GM19193 (cell line): ENCODE measurements around the gene LEKR1.

Experiments
- POLR2A ChIP-seq: IDR thresholded peaks from 4 replicates; pipeline ENCODE4 v1.6.1; 2011; ENCODE audit not compliant: insufficient read depth, insufficient read length; ENCODE audit errors: extremely low read depth

The LEKR1 gene

GRCh38 chr3:156826144-156826895, at the start of gene LEKR1:
Gene LEKR1, plus strand, starts transcription at chr3:156826353. Its CDS starts 2,977 bp downstream, at chr3:156829330.
- TF ChIP-seq POLR2A = peak; percentile 82

DNA sequence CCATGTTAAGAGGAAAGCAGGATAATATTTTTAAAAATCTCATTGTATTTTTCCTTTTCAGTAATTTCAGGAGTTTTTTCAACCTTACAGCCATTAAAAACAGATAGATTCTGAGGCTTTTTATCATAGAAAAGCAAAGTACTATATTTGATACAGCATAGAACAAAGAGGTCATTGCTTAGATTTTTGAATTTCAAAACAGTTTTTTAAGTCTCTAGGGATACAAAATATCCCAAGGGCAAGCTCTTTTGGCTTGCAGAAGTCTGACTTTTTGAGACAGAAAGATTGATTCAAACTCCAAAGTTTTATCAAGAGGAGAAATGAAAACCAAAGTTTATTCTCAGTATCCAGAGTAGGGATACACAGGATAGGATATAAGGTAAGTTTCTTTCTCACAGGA, 49.3 kb upstream of the LEKR1 start:
- no peak for TF ChIP-seq POLR2A

GRCh38 chr3:156781310-156782230, 44.6 kb upstream of the LEKR1 start:
- TF ChIP-seq POLR2A = no peak

GRCh38 chr3:156782319-156782718, 43.8 kb upstream of the LEKR1 start:
- TF ChIP-seq POLR2A = no peak

- TF ChIP-seq POLR2A = no peak
Measured at GRCh38 chr3:156782921-156783320, 43.2 kb upstream of the LEKR1 start.

GRCh38 chr3:156787001-156787400, 39.2 kb upstream of the LEKR1 start:
- TF ChIP-seq POLR2A = no peak

- TF ChIP-seq POLR2A = no peak
Measured at GRCh38 chr3:156787926-156788663, 38.1 kb upstream of the LEKR1 start.

DNA sequence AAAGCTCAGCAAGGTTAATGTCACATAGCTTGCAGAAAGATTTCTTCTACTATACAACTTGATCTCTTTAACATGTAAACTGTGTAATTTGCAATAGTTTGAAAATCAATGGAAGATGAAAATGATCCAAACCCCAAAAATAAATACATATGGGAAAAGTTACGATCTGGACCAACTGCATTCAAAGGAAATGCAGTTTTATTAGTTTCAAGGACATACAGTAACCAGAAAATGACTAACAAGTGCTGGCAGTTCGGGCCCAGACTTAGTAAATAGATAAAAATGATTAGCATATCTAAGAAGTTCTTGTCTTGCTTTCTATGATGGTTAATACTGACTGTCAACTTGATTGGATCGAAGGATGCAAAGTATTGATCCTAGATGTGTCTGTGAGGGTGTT, 37.3 kb upstream of the LEKR1 start:
- TF ChIP-seq POLR2A = no peak

GRCh38 chr3:156790156-156790555, 36.0 kb upstream of the LEKR1 start:
- TF ChIP-seq POLR2A = no peak

DNA sequence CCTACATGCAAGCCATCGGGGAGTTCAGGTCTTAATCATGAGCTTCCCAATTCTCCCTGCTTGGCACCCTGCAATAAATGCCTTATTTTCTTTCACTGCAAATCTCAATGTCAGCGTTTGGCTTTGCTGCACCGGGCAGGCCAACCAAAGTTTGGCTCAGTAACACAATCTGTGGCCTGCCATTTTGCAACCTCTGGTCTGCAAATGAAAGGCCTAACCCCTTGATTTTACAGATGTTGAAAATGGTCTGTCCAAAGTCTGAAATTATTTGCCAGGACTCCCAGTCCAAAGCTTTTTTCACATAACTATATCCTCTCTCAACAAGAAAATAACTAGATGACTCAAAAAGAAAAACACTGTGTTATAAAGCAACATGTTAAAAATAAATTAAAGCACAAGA, 34.0 kb upstream of the LEKR1 start:
- no peak for TF ChIP-seq POLR2A

DNA sequence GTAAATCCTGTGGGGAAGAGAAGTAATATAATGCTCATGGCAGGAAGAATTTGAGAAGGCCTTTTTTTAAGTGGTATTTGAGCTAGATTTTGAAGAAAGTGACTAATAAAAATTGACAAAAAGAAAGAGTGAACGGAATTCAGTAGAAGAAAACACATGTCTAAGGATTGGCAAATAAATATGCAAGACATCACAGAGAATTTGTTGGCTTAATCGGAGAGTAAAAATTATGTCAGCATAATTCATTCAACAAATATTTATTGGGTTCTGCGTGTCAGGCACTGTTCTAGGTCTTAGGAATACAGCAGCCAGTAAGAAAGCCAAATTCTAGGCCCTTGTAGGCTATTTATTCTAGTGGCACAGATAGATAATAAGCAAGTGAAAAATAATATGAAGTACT, 33.6 kb upstream of the LEKR1 start:
- no peak for TF ChIP-seq POLR2A

GRCh38 chr3:156792945-156793344, 33.2 kb upstream of the LEKR1 start:
- no peak for TF ChIP-seq POLR2A

GRCh38 chr3:156793400-156793799, 32.8 kb upstream of the LEKR1 start:
- no peak for TF ChIP-seq POLR2A

GRCh38 chr3:156793851-156794250, 32.3 kb upstream of the LEKR1 start:
- TF ChIP-seq POLR2A = no peak

- no peak for TF ChIP-seq POLR2A
Measured at GRCh38 chr3:156795890-156796481, 30.2 kb upstream of the LEKR1 start.
